Stimulated activated CD8-positive, alpha-beta memory T cell treated with anti-CD3 and anti-CD28 coated beads, Interleukin-4, amount 100 ng/mL, for 1 hour (primary cell): ENCODE results near the gene EIF2S2.

Source experiments
- DNase-seq, 2 donors: peaks; one replicate each; pipeline ENCODE4 v3.0.0-alpha.2; 2020; ENCODE audit warnings: low read depth in 2 of 2, low spot score in 1 of 2

EIF2S2 gene

GRCh38 chr20:34122274-34122980 is 10.4 kb upstream of the EIF2S2 start:
- no peak for DNase-seq

- DNase-seq, result no peak
These were observed 8.2 kb upstream of the EIF2S2 start for GRCh38 chr20:34120213-34120612.

GRCh38 chr20:34115232-34115631 is 3.2 kb upstream of the EIF2S2 start:
- no peak for DNase-seq

DNA sequence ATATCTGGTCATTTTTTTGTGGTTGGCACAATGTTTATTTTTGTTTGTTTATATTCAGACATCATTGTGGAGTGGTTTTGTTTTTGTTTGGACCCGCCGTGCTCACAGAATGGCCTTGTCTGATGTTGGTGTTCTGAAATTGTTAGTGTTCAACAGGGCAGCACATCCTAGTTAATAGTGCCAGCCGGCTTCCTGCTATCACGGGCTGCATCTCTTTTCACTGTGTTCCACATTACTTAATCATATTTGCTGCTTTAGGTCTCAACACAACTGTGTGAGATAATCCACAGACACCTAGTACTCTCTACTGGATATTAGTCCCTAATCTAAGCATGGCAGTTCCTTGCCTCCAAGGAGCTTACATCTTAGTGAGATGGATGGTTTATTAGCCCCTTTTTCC is 2.8 kb upstream of the EIF2S2 start:
- no peak for DNase-seq

DNA sequence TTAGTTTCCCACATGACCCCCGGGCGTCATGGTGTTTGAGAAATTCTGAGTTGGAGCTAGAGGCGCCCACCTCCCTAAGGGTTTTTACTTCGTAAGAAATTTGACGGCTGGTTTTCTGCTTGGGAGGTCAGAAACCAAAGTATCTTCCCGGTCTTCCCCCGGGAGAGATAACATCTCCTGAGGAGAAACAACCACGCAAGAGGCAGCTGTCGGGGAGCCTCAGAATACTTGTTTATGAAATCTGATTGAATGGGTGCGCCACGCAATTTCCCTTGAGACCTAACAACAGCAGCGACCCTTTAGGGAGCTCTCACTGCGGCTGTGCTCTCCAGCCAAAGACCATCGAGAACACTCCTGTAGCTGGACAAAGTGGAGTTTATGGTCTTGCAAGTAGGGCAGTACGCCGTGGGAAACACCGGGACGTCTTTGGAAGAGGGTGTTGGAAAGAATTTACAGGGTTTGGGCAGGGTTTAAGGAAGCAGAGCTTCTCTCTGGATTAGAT is 608 bp upstream of the EIF2S2 start:
- no peak for DNase-seq

GRCh38 chr20:34110745-34111641 is 1.1 kb downstream of the EIF2S2 start:
- DNase-seq, result no peak

DNA sequence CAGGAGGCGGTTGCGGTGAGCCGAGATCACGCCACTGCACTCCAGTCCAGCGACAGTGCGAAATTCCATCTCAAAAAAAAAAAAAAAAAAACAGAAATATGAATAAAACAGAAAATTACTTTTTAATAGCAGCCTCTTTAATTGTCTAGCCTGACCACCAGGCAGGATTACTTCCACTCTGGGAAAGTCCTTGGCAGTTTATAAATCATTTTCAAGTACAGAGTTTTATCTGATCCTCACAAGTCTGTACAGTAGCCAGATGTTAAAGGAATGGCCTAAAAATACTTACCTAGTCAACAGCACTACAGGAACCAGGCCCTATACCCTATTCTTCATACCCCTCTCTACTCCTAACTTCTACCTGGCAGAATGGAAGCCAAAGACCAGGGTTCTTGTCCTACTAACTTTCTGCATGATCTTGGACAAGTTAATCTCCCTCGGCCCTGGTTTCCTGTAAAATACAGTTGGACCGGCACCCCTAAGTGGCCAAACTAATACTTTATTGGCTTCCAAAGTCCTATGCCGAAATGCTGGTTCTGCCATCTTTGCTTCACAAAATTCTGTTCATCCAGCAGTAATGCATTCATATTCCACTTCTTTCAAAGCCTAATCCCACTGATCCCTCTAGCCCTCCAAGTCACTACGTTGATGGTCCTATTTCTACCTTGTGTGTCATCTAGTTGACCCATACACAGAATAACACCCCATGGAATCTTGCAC is 1.9 kb downstream of the EIF2S2 start:
- DNase-seq, result no peak

- DNase-seq, result no peak
These were observed 2.6 kb downstream of the EIF2S2 start for GRCh38 chr20:34109442-34109841.

DNA sequence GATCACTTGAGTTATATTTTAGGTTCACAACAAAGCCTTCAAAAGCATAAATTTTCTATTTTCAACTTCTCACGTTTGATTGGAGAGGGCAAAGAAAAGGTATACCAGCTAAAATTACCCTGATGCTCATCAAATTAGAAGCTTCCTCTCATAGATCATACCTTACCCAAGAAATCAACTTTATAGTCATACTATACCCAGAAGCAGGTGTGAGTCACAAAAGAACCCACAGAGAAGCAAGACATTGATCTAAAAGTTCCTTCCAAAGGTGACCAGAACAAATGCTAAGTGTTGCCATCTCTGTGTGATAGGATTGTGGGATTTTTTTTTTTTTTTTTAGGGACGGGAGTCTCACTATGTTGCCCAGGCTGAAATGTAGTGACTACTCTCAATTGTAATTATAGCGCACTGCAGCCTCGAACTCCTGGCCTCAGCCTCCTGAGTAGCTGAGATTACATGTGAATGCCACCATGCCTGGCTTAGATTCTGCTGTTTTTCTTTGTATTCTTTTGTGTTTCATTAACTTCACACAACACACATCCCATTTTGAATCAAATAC is 3.3 kb downstream of the EIF2S2 start:
- DNase-seq, result no peak

DNA sequence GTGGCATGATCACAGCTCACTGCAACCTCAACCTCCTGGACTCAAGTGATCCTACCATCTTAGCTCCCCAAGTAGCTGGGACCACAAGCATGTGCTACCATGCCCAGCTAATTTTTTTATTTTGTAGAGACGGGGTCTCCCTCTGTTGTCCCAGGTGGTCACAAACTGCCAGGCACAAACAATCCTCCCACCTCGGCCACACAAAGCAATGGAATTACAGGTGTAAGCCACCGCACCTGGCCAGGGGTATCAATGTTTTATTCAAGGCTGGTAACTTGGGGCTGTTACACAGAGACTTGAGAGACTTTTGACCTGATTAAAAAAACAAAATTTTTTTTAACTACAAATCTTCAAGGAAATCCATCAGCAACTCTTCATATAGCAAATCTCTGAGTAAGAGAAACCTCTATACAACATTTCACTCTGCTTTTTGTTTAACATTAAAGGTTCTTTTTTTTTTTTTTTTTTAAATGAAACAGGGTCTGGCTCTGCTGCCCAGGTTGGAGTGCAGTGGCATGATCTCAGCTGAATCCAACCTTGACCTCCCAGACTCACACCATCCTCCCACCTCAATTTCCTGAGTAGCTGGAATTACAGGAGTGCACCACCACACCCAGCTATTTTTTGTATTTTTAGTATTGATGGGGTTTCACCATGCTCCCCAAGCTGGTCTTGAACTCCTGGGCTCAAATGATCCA is 5.9 kb downstream of the EIF2S2 start:
- no peak for DNase-seq

- no peak for DNase-seq
These were observed 8.0 kb downstream of the EIF2S2 start for GRCh38 chr20:34104059-34104458.

DNA sequence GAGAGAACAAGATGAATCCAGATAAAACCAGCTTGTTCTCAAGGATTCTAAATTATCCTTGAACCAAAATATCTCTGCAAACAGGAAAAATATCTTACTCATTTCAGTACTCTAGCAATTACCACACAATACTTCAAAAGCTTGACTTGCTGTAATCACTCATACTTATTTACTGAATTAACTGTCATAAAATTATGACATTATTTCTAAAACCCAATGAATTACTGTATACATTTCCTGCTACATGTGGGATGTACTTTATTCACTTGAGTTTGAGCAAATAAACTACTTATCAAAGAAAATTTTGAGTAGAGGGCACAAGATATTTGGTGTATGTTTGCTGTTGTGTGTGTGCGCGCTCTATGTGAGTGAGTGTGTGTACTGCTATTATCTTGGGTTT is 9.7 kb downstream of the EIF2S2 start:
- no peak for DNase-seq

DNA sequence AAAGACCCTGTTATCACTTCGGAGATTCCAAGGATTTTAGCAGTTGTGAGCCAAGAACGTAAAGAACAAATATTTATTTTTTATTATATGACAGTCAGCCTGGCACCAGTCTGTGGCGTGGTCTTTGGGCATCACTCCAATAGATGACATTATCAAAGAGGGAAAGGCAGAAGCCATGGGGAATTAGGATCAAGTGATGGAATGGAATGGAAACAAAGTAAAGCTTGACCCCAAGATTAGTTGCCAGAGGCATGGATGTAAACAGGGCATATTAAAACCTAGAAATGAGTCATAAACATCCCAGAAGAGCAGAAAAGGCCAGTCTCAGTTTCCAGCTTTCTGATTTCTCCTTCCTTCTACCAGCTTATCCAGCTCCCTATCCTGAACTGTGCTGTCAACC is 11.5 kb downstream of the EIF2S2 start:
- no peak for DNase-seq

DNA sequence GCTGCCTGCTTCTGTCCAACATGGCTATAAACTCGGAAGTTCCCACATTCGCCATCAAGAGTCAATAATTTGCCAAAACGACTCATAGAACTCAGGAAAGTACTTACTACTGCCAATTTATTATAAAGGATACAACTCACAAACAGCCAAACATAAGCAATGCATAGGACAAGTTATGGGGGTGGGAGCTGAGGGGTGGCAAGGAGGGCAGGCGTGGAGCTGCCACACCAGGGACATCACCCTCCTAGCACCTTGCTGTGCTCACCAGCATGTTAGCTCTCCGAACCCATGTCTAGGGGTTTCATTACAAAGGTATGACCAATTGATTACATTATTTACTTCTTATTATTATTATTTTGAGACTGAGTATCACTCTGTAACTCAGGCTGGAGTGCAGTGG is 12.4 kb downstream of the EIF2S2 start:
- DNase-seq, result no peak

GRCh38 chr20:34098570-34098969 is 13.5 kb downstream of the EIF2S2 start:
- no peak for DNase-seq

DNA sequence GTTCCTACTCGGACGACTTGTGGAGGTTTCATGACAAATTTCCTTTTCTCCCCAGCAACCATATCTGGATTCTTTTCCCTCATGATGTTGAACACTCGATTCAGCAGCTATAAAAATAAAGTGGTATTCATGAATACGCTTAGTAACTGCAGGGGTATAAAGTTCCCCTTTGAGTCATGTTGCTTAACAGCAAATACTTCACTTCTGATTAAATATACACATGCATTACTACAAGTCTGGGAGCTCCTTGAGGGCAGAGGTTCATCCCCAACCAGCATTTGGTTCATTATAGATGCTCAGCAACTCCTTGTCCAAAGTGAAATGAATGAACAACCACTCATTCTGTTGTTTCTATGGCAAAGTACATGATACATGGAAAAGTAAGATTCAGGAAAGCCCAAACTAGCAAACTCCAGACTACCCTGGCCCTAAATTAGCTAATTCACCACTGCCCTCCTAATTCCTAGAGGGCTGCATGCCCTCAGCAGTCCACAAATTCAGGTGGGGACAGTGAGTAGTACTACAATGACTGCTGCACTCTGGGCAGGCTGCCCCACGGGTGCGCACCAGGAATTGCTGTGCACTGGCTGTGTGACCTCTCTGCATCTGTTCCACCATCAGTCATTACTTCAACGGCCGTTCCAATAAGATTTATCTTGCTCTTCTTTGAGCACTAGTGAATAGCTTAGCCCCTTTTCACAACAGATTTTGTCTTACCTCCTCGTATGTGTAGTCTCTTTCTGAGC is 15.2 kb downstream of the EIF2S2 start:
- no peak for DNase-seq

DNA sequence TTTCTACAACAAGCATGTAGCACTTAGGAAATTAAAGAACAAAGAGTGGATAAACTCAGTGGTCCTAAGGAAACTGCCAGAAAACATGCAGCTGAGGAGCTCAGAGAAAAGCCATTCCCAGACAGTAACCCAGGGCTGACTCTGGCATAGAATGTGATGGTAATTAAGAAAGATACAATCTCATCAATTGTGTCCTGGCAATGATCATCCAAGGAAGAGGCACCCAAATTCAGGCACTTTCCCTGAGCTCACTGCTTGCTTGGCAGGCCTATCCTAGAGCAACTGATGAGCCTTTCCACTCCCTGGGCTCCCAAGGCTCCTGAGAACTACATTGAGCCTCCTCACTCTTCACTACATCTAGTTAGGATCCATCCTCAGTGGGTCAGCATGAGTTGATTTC is 16.2 kb downstream of the EIF2S2 start:
- no peak for DNase-seq

- DNase-seq, result no peak
These were observed 18.1 kb downstream of the EIF2S2 start for GRCh38 chr20:34093895-34094294.

DNA sequence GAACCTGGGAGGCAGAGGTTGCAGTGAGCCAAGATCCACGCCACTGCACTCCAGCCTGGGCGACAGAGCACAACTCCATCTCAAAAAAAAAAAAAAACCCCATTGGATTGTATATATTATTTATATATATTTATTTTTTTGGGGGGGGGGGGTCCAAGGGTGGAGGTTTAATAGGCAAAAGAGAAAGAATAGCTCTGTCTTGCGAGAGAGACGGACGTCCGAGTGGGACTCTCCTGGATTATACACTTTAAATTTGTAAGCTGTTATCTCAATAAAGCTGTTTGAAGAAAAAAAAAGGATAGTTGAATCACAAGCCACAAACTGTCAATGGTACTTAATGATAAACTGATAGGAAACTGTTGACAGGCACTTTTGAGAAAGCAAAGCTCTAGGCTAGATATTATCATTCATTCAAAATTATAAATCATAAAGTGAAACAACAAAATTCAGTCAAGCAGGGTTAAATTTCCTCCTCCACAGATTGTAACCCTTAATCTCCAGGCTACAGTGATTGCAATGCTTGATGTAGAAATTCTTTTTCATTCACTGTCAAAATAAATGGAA is 20.3 kb downstream of the EIF2S2 start:
- no peak for DNase-seq

GRCh38 chr20:34090645-34091044 is 21.4 kb downstream of the EIF2S2 start:
- no peak for DNase-seq
